ENCODE results near the gene IRF2BPL. TPM values are rescaled to one million over a fixed set of nuclear protein-coding genes. Genes with fewer than 3 reads are reported as not detected.

Gene IRF2BPL
- total and polyA plus RNA-seq, 4 donors = 3.8 to 15.8 (median 7.4) TPM

DNA sequence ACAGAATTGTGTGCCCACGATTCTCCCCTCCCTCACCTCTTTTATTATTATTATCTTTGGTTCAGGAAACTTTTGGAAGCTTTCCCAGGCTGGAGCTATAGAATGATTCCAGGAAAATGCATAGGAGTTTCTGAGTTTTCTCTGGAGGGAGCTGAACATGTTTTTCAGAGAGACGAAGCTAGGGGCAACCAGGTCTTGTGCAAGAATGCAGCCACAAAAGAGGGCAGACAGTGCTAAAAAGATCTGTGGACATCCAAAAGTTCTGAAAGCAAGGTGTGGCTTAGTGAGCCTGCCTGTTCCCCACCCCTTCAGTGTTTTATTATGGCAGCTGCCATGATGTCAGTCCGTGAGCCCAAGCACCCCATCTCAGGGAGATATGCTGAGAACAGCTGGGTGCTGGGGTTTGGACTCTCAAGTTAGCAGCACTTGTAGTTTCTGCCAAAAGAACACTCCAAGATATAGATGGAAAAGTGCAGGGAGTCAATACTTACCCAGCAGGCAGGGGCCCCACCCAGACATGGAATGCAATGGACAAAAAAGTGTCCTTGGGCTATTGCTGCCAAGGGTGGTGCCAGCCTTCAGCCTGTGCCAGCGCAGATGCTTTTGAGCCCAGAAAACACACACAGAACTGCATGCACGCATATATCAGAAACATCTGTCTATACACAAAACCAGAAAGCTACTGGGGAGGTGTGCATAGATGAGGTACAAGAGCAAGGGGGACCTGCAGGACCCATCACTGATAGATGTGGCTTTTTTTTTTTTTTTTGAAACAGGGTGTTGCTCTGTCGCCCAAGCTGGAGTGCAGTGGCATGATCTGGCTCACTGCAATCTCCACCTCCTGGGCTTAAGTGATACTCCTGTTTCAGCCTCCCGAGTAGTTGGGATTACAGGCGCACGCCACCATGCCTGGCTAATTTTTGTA is 17.0 kb upstream of the IRF2BPL start:
- no peaks in the 10 kb centered on the region for H3K36me3 ChIP-seq (ENCODE audit: control insufficient read depth in 4 of 4, insufficient read depth in 3 of 4, low read depth in 1 of 4, low read length in 3 of 4)
- H3K9me3 ChIP-seq (ENCODE audit: control insufficient read depth in 4 of 4, low read length in 3 of 4) = no peaks in the 10 kb centered on the region
- TF ChIP-seq JUND (IDR thresholded peaks at IDR 0.05) = no peak
- TF ChIP-seq, protein P1, sequence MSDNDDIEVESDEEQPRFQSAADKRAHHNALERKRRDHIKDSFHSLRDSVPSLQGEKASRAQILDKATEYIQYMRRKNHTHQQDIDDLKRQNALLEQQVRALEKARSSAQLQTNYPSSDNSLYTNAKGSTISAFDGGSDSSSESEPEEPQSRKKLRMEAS (IDR thresholded peaks at IDR 0.05) = peak; percentile 2
- DNase-seq (ENCODE audit: low spot score) = no peak
- WGBS = 49% methylated on average over 9 of the region's 9 CpGs
- H3K9ac ChIP-seq (ENCODE audit: low read depth in 1 of 2, low read length in 2 of 2) = peak overlapping the region in 1 of 2 donors; percentile 61
- peaks cover 25 to 64% (median 55%) of the 10 kb centered on the region in 4 donors for H3K4me1 ChIP-seq (ENCODE audit: control insufficient read depth in 4 of 4, insufficient read depth in 4 of 4, low read length in 3 of 4)
- no peak overlapping the region for H3K4me3 ChIP-seq (ENCODE audit: low read depth in 1 of 3, low read length in 3 of 3)
- H3K27ac ChIP-seq (ENCODE audit: low read depth in 1 of 2, low read length in 2 of 2) = peak overlapping the region; percentile 97 to 99
- no peaks in the 10 kb centered on the region for H3K27me3 ChIP-seq (ENCODE audit: control insufficient read depth in 4 of 4, insufficient read depth in 4 of 4, low read length in 3 of 4)

DNA sequence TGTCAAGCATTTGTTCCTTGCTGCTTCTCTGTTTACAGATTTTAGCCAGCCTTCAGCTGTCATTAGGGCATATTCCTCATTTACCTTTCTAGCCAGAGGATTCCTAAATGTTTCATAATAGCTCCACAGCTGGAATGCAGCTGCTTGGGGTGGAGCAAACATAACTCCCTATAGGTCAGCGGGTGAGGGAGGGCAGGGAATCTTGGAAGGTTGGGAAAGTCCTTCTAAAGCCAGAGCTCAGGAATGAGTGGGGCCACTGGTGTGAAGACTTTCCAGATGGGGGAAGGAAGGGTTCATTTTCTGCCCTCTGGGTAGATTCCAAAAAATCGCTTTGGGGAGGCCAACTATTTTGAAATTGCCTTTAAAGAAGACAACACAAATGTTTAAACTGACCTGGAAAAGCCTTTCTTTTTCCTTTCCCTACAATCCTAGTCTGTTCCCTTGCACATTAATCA is 16.3 kb upstream of the IRF2BPL start:
- Histone ChIP-seq H3K9ac (ENCODE audit: low read depth in 1 of 2, low read length in 2 of 2) (peak overlapping the region in 1 of 2 donors; percentile 61), H3K4me3 (ENCODE audit: low read depth in 1 of 3, low read length in 3 of 3) (no peak overlapping the region), H3K27me3 (ENCODE audit: control insufficient read depth in 4 of 4, insufficient read depth in 4 of 4, low read length in 3 of 4) (no peaks in the 10 kb centered on the region), H3K9me3 (ENCODE audit: control insufficient read depth in 4 of 4, low read length in 3 of 4) (no peaks in the 10 kb centered on the region), H3K27ac (ENCODE audit: low read depth in 1 of 2, low read length in 2 of 2) (peak overlapping the region; percentile 97 to 99), H3K4me1 (ENCODE audit: control insufficient read depth in 4 of 4, insufficient read depth in 4 of 4, low read length in 3 of 4) (peaks cover 25 to 64% (median 55%) of the 10 kb centered on the region in 4 donors), H3K36me3 (ENCODE audit: control insufficient read depth in 4 of 4, insufficient read depth in 3 of 4, low read depth in 1 of 4, low read length in 3 of 4) (no peaks in the 10 kb centered on the region)
- WGBS = 13% methylated on average over 2 of the region's 2 CpGs
- TF ChIP-seq, protein P1 (IDR thresholded peaks at IDR 0.05) = peak; percentile 89
- TF ChIP-seq YY1 (IDR thresholded peaks at IDR 0.05) (no peak), HNF4A (conservative IDR thresholded peaks at IDR 0.05) (peak; percentile 76 to 89), GABPA (IDR thresholded peaks at IDR 0.05 in 1 of 2, conservative IDR thresholded peaks at IDR 0.05 in 1 of 2) (peak in 1 of 2 donors; percentile 11), HNF4G (IDR thresholded peaks at IDR 0.05) (peak; percentile 77), FOXA1 (IDR thresholded peaks at IDR 0.05) (peak; percentile 5), RXRA (IDR thresholded peaks at IDR 0.05) (peak; percentile 84 to 89), RAD21 (IDR thresholded peaks at IDR 0.05) (peak; percentile 41 to 63), CTCF (IDR thresholded peaks at IDR 0.05; ENCODE audit: low read depth, low read length, missing input control) (no peak), NR2F2 (IDR thresholded peaks at IDR 0.05) (peak; percentile 98), SP1 (IDR thresholded peaks at IDR 0.05) (peak; percentile 80), FOXA2 (IDR thresholded peaks at IDR 0.05) (no peak), JUND (IDR thresholded peaks at IDR 0.05) (peak; percentile 21 to 31), EGR1 (IDR thresholded peaks at IDR 0.05; ENCODE audit: low read depth in 2 of 2) (peak; percentile 13 to 65), REST (IDR thresholded peaks at IDR 0.05) (peak; percentile 64), TAF1 (conservative IDR thresholded peaks at IDR 0.05) (no peak), ZBTB33 (IDR thresholded peaks at IDR 0.05) (peak; percentile 38)
- TF ChIP-seq, protein P2, sequence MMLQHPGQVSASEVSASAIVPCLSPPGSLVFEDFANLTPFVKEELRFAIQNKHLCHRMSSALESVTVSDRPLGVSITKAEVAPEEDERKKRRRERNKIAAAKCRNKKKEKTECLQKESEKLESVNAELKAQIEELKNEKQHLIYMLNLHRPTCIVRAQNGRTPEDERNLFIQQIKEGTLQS (IDR thresholded peaks at IDR 0.05) = no peak
- DNase-seq (ENCODE audit: low spot score) = no peak
